ENCODE results near the gene NCAN.

DNA sequence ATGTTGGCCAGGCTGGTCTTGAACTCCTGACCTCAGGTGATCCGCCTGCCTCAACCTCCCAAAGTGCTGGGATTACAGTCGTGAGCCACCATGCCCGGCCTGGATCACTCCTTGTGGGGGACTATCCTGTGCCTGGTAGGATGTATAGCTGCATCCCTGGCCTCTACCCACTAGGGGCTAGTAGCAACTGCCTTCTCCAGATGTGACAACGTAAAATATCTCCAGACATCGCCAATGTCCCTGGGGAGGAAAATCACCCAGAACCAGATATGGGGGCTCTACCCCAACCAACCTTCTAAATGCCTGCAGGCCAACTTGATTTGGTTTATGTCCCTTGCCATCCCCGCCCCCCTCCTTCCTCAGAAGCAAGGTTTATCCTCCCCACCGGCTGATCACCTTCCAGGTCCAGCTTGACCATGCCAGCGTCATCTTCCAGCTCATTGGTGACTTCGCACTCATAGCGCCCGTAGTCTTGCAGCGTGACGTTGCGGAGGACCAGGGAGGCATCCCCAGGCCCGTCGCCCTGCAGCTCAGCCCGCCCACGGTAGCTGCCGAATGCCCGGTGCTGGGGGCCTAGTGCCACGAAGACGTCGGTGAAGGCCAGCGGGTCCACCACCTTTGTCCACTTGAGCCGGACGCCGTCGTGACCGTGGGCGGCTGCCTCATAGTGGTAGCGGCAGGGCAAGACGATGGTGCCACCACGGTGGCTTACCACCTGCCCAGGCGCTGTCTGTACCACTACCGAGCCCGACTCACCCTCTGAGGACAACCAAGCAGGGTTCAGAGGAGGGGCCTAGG, 48.9 kb downstream of the NCAN start:
- no peak for TF ChIP-seq CREB1 (IDR thresholded peaks at IDR 0.05; ENCODE audit: low read depth)
- TF ChIP-seq EGR1 (IDR thresholded peaks at IDR 0.05) = no peak
- TF ChIP-seq USF1 (IDR thresholded peaks at IDR 0.05) = no peak
- TF ChIP-seq CEBPB (IDR thresholded peaks at IDR 0.05) = no peak
- no peak for TF ChIP-seq NFIC (IDR thresholded peaks at IDR 0.05)
- no peak for TF ChIP-seq TCF12 (IDR thresholded peaks at IDR 0.05; ENCODE audit: low read depth)
- TF ChIP-seq EP300 (IDR thresholded peaks at IDR 0.05; ENCODE audit: borderline replicate concordance) = no peak
- TF ChIP-seq, protein P1, sequence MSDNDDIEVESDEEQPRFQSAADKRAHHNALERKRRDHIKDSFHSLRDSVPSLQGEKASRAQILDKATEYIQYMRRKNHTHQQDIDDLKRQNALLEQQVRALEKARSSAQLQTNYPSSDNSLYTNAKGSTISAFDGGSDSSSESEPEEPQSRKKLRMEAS (IDR thresholded peaks at IDR 0.05) = no peak
- TF ChIP-seq FOXM1 (IDR thresholded peaks at IDR 0.05; ENCODE audit: borderline replicate concordance, low read depth) = no peak
- no peak for TF ChIP-seq TAF1 (IDR thresholded peaks at IDR 0.05; ENCODE audit: low read depth)
- TF ChIP-seq YY1 (IDR thresholded peaks at IDR 0.05; ENCODE audit: low read depth) = no peak
- no peak for TF ChIP-seq RAD21 (IDR thresholded peaks at IDR 0.05; ENCODE audit: low read depth)
- no peak for TF ChIP-seq REST (IDR thresholded peaks at IDR 0.05; ENCODE audit: low read depth)
- TF ChIP-seq ZBTB7A (IDR thresholded peaks at IDR 0.05; ENCODE audit: low read depth) = no peak
